Endothelial cell of umbilical vein (primary cell): ENCODE results near the gene RAB8A. TPM values are rescaled to one million over a fixed set of nuclear protein-coding genes. Genes with fewer than 3 reads are reported as not detected.
A peak's percentile ranks its signal among the peaks of the same experiment; 100 is the strongest.

Source experiments
- BruUV-seq: library from RNA; stranded (reverse); fragments of 400-500 nt; replicated peaks from 2 replicates; lab custom pipeline; 2021; lab: Mats Ljungman, UMichigan
- CTCF ChIA-PET: fragments of 300-600, 350-600 bp; sonication (Branson Sonifier 250); formaldehyde crosslinking; loops from one replicate; lab custom pipeline; 2021; ENCODE audit warnings: antibody characterized with exemption, inconsistent platforms; lab: Charles Lee
- POLR2A ChIA-PET: fragments of 300-600, 350-600 bp; sonication (Branson Sonifier 250); formaldehyde crosslinking; loops from one replicate; lab custom pipeline; 2021; ENCODE audit warnings: antibody characterized with exemption, inconsistent platforms; lab: Charles Lee
- DNase-seq: peaks from one replicate; pipeline ENCODE4 v3.0.0-alpha.2; 2011; ENCODE audit warnings: low read depth, low spot score
- FAIRE-seq: peaks from 2 replicates; lab custom pipeline; 2011; peaks lifted over from hg19 to GRCh38; lab: Jason Lieb, UNC
- H2AFZ ChIP-seq: 2 replicates; pipeline ENCODE4 v1.6.0; 2012; ENCODE audit warnings: low read depth, low read length, control low read depth, inconsistent platforms
- H3K27ac ChIP-seq: 2 replicates; pipeline ENCODE4 v1.5.1; 2011; ENCODE audit warnings: low read depth, mild to moderate bottlenecking, control low read depth, low read length, moderate library complexity; ENCODE audit not compliant: insufficient read depth
- H3K27me3 ChIP-seq, 2 experiments: 2 replicates each; pipeline versions ENCODE4 v1.6.0 to v1.6.1; 2011; ENCODE audit warnings: low read length in 2 of 2, mixed read lengths in 1 of 2; ENCODE audit not compliant: control insufficient read depth in 2 of 2, insufficient read depth in 2 of 2
- H3K36me3 ChIP-seq, 2 experiments: 2 replicates in 1 of 2; 3 replicates in 1 of 2; pipeline ENCODE4 v1.5.1; 2011; ENCODE audit warnings: low read length in 2 of 2, mild to moderate bottlenecking in 1 of 2, moderate library complexity in 1 of 2; ENCODE audit not compliant: control insufficient read depth in 2 of 2, insufficient read depth in 2 of 2; ENCODE audit errors: extremely low read depth in 1 of 2
- H3K4me1 ChIP-seq: 3 replicates; pipeline ENCODE4 v1.5.1; 2011; ENCODE audit warnings: mild to moderate bottlenecking, low read length; ENCODE audit not compliant: control insufficient read depth, insufficient read depth; ENCODE audit errors: extremely low read depth
- H3K4me2 ChIP-seq: 2 replicates; pipeline ENCODE4 v1.6.1; 2011; ENCODE audit warnings: low read length, control low read depth, mixed read lengths; ENCODE audit not compliant: insufficient read depth
- H3K4me3 ChIP-seq, 3 experiments: fragments of 200-600 bp in 1 of 3; sonication (generic), shearing (Covaris generic) in 1 of 3; replicated peaks in 1 of 3; 2 replicates each; pipeline ENCODE4 v1.5.1; 2011 to 2016; ENCODE audit warnings: control low read depth in 3 of 3, low read length in 3 of 3, mild to moderate bottlenecking in 2 of 3, inconsistent platforms in 1 of 3, low read depth in 1 of 3, moderate library complexity in 1 of 3; ENCODE audit not compliant: insufficient read depth in 1 of 3
- H3K79me2 ChIP-seq: 2 replicates; pipeline ENCODE4 v1.6.0; 2012; ENCODE audit warnings: low read length, inconsistent platforms; ENCODE audit not compliant: control insufficient read depth, insufficient read depth
- H3K9ac ChIP-seq: replicated peaks from 2 replicates; pipeline ENCODE3; 2011; ENCODE audit warnings: low read length, control low read depth; ENCODE audit not compliant: insufficient read depth; ENCODE audit errors: extremely low read depth
- H3K9me1 ChIP-seq: replicated peaks from 3 replicates; pipeline ENCODE4 v1.6.0; 2011; ENCODE audit warnings: mild to moderate bottlenecking, low read length; ENCODE audit not compliant: control insufficient read depth, insufficient read depth; ENCODE audit errors: extremely low read depth
- H3K9me3 ChIP-seq: replicated peaks from 2 replicates; pipeline ENCODE4 v1.5.1; 2012; ENCODE audit warnings: low read length, inconsistent platforms; ENCODE audit not compliant: control insufficient read depth, insufficient read depth
- H4K20me1 ChIP-seq: replicated peaks from 2 replicates; pipeline ENCODE3; 2011; ENCODE audit warnings: mild to moderate bottlenecking, low read length; ENCODE audit not compliant: control insufficient read depth, insufficient read depth; ENCODE audit errors: extremely low read depth
- CTCF ChIP-seq, 2 donors: IDR thresholded peaks; 1 replicate in 1 of 2; 2 replicates in 1 of 2; pipeline ENCODE4 v1.5.1; 2011; ENCODE audit warnings: low read length in 2 of 2, mild to moderate bottlenecking in 2 of 2, moderate library complexity in 2 of 2, control low read depth in 1 of 2, inconsistent platforms in 1 of 2, low read depth in 1 of 2; ENCODE audit not compliant: insufficient read depth in 1 of 2; ENCODE audit errors: extremely low read depth in 1 of 2
- FOS ChIP-seq: IDR thresholded peaks from 2 replicates; pipeline ENCODE4 v1.6.1; 2011; ENCODE audit warnings: mild to moderate bottlenecking, low read length, moderate library complexity, borderline replicate concordance; ENCODE audit not compliant: insufficient read depth
- GATA2 ChIP-seq: IDR thresholded peaks from 2 replicates; pipeline ENCODE4 v1.7.0; 2011; ENCODE audit warnings: low read depth, mild to moderate bottlenecking, moderate library complexity, mixed read lengths, low read length; ENCODE audit not compliant: insufficient read length, insufficient read depth
- POLR2A ChIP-seq: IDR thresholded peaks from 2 replicates; pipeline ENCODE4 v1.6.1; 2012; ENCODE audit warnings: low read depth, mild to moderate bottlenecking, control low read depth, low read length
- dilution Hi-C: fragments of 300-500 bp; cut with MboI; formaldehyde crosslinking; loops from one replicate; pipeline ENCODE4 v1.15.0; 2019; ENCODE audit warnings: low sequenced_read_pairs; ENCODE audit not compliant: extremely low pct_ligation_motif_present
- intact Hi-C: fragments of 100-400 bp; cut with micrococcal nuclease; formaldehyde crosslinking; loops from one replicate; pipeline ENCODE4 v1.10.0; 2022
- polyA plus RNA-seq, 4 experiments: library from polyadenylated mRNA; depleted of rRNA in 3 of 4; stranded (reverse) in 3 of 4; unstranded in 1 of 4; fragments of >200 nt; gene quantifications; 2 replicates each; pipeline versions ENCODE4 v1.2.1 to v1.2.3, GENCODE V29; 2011 to 2012; ENCODE audit warnings: missing spikeins in 1 of 4
- total RNA-seq: library from RNA; stranded (reverse); gene quantifications from 2 replicates; pipeline ENCODE4 v1.2.3, GENCODE V29; 2021

Gene RAB8A
- total and polyA plus RNA-seq, 2 donors (not counting 3 experiments of a cell fraction or from before 2014, with no cell fraction given): 81.5 to 107 TPM

GRCh38 chr19:16088351-16089009 lies 23.2 kb upstream of the RAB8A start:
- ChIA-PET POLR2A (no interaction called here), CTCF (interaction anchor here (0.8 to 2.3 kb wide), 2 partner anchors 26 to 47 kb away, joined by 3 to 18 read pairs; no protein-coding TSS in a partner anchor)
- dilution Hi-C loops (no loop called here), intact Hi-C loops (loop anchor here (2.0 kb wide), 1 partner anchor 48 kb away; no protein-coding TSS in a partner anchor)
- H3K4me1 ChIP-seq: peaks cover 31% of the 10 kb centered on the region
- no TSS peak for BruUV-seq
- H3K9ac ChIP-seq: no peak overlapping the region
- H3K9me1 ChIP-seq: no peaks in the 10 kb centered on the region
- TF ChIP-seq GATA2: no peak
- peak in 1 of 2 donors; percentile 11 for TF ChIP-seq CTCF (IDR thresholded peaks at IDR 0.05; ENCODE audit: extremely low read depth in 1 of 2, insufficient read depth in 1 of 2, low read depth in 1 of 2, low read length in 2 of 2)
- TF ChIP-seq POLR2A: no peak
- TF ChIP-seq FOS: no peak
- no peak overlapping the region for H2AFZ ChIP-seq
- no peak overlapping the region for H3K4me2 ChIP-seq
- H3K27me3 ChIP-seq: no peaks in the 10 kb centered on the region
- H4K20me1 ChIP-seq: no peaks in the 10 kb centered on the region
- H3K36me3 ChIP-seq: peaks cover 37 to 61% of the 10 kb centered on the region in 2 experiments
- no peaks in the 10 kb centered on the region for H3K9me3 ChIP-seq
- H3K4me3 ChIP-seq: no peak overlapping the region
- peak; percentile 18 for FAIRE-seq
- H3K27ac ChIP-seq: no peak overlapping the region
- H3K79me2 ChIP-seq: peaks cover 76% of the 10 kb centered on the region
- no peak for DNase-seq
